SK-N-SH (cell line): ENCODE results near the gene OR6K2. TPM values are rescaled to one million over a fixed set of nuclear protein-coding genes. Genes with fewer than 3 reads are reported as not detected.

Source experiments
- CTCF ChIA-PET: fragments of 300-600, 350-600 bp; formaldehyde crosslinking; extraction: SDS; loops from one replicate; lab custom pipeline; 2021; lab: Yijun Ruan, JAX
- POLR2A ChIA-PET: fragments of 350-600 bp; sonication (Branson Sonifier 250); formaldehyde crosslinking; extraction: SDS; loops from one replicate; lab custom pipeline; 2020; ENCODE audit warnings: antibody characterized with exemption, inconsistent platforms; lab: Yijun Ruan, JAX
- DNase-seq: peaks from one replicate; pipeline ENCODE4 v3.0.0; 2012
- H2AFZ ChIP-seq: fragments of 200-600 bp; sonication (generic); 2 replicates; pipeline ENCODE4 v1.8.1; 2016; ENCODE audit warnings: antibody characterized with exemption, mild to moderate bottlenecking, low read depth
- H3F3A ChIP-seq: fragments of 200-600 bp; sonication (generic); replicated peaks from 2 replicates; pipeline ENCODE3; 2016; ENCODE audit warnings: antibody characterized with exemption, mild to moderate bottlenecking; ENCODE audit not compliant: insufficient read depth
- H3K27ac ChIP-seq, 2 experiments: fragments of 200-500 bp in 1 of 2; fragments of 200-600 bp in 1 of 2; sonication (Bioruptor generic) in 1 of 2; sonication (generic), shearing (Covaris generic) in 1 of 2; 2 replicates each; pipeline versions ENCODE4 v1.5.1 to v1.6.1; 2014 to 2016; ENCODE audit warnings: low read depth in 2 of 2, inconsistent platforms in 1 of 2, low read length in 1 of 2, mild to moderate bottlenecking in 1 of 2, mixed read lengths in 1 of 2
- H3K27me3 ChIP-seq: fragments of 200-600 bp; sonication (generic), shearing (Covaris generic); 2 replicates; pipeline ENCODE4 v1.6.1; 2016; ENCODE audit warnings: mixed run types; ENCODE audit not compliant: insufficient read depth
- H3K36me3 ChIP-seq, 2 experiments: fragments of 200-500 bp in 1 of 2; fragments of 200-600 bp in 1 of 2; sonication (Bioruptor generic) in 1 of 2; sonication (generic) in 1 of 2; replicated peaks in 1 of 2; 2 replicates each; pipeline versions ENCODE3 to v1.5.1; 2014 to 2016; ENCODE audit warnings: low read length in 1 of 2, mild to moderate bottlenecking in 1 of 2; ENCODE audit not compliant: insufficient read depth in 2 of 2, control insufficient read depth in 1 of 2
- H3K4me1 ChIP-seq, 2 experiments: fragments of 200-500 bp in 1 of 2; fragments of 200-600 bp in 1 of 2; sonication (Bioruptor generic) in 1 of 2; sonication (generic), shearing (Covaris generic) in 1 of 2; 2 replicates each; pipeline versions ENCODE4 v1.5.1 to v1.6.1; 2014 to 2016; ENCODE audit warnings: low read depth in 1 of 2, low read length in 1 of 2, mixed run types in 1 of 2; ENCODE audit not compliant: insufficient read depth in 2 of 2, control insufficient read depth in 1 of 2
- H3K4me2 ChIP-seq: fragments of 200-600 bp; sonication (generic), shearing (Covaris generic); 2 replicates; pipeline ENCODE4 v1.6.1; 2017; ENCODE audit warnings: mixed run types
- H3K4me3 ChIP-seq, 2 experiments: fragments of 200-500 bp in 1 of 2; fragments of 200-600 bp in 1 of 2; sonication (Bioruptor generic) in 1 of 2; sonication (generic), shearing (Covaris generic) in 1 of 2; 2 replicates each; pipeline versions ENCODE4 v1.5.1 to v1.8.1; 2014 to 2016; ENCODE audit warnings: low read depth in 2 of 2, inconsistent platforms in 1 of 2, low read length in 1 of 2, mild to moderate bottlenecking in 1 of 2, mixed read lengths in 1 of 2, moderate library complexity in 1 of 2
- H3K79me2 ChIP-seq: fragments of 200-600 bp; sonication (generic); 2 replicates; pipeline ENCODE4 v1.8.1; 2017; ENCODE audit warnings: mild to moderate bottlenecking; ENCODE audit not compliant: insufficient read depth
- H3K9ac ChIP-seq: fragments of 200-600 bp; sonication (generic); 2 replicates; pipeline ENCODE4 v1.6.1; 2017; ENCODE audit warnings: mixed run types
- H3K9me2 ChIP-seq: fragments of 200-600 bp; sonication (generic); 2 replicates; pipeline ENCODE4 v1.6.1; 2017; ENCODE audit warnings: mixed run types
- H3K9me3 ChIP-seq: fragments of 200-600 bp; sonication (generic); 2 replicates; pipeline ENCODE4 v1.6.1; 2017; ENCODE audit warnings: mixed run types, mild to moderate bottlenecking, moderate library complexity
- H4K20me1 ChIP-seq: fragments of 200-600 bp; sonication (generic); 2 replicates; pipeline ENCODE4 v1.6.1; 2017; ENCODE audit warnings: mild to moderate bottlenecking, mixed run types; ENCODE audit not compliant: insufficient read depth
- ELF1 ChIP-seq: IDR thresholded peaks from 2 replicates; pipeline ENCODE4 v1.4.0; 2012
- GATA2 ChIP-seq: sonication (generic); formaldehyde crosslinking; IDR thresholded peaks from 2 replicates; pipeline ENCODE4 v1.5.0; 2020; ENCODE audit warnings: mild to moderate bottlenecking, missing genetic modification reagents
- JUND ChIP-seq: IDR thresholded peaks from 2 replicates; pipeline ENCODE4 v1.4.0; 2012
- REST ChIP-seq: IDR thresholded peaks from 2 replicates; pipeline ENCODE4 v1.6.1; 2012; ENCODE audit warnings: mild to moderate bottlenecking, low read depth, low read length, moderate library complexity
- RFX5 ChIP-seq: IDR thresholded peaks from 2 replicates; pipeline ENCODE4 v1.6.1; 2012; ENCODE audit warnings: mild to moderate bottlenecking, improper control_type of control experiment, low read length
- RXRA ChIP-seq: IDR thresholded peaks from 2 replicates; pipeline ENCODE4 v1.4.0; 2012; ENCODE audit warnings: low read depth, mild to moderate bottlenecking, borderline replicate concordance
- SIN3A ChIP-seq: IDR thresholded peaks from 2 replicates; pipeline ENCODE4 v1.6.1; 2012; ENCODE audit warnings: low read depth, mild to moderate bottlenecking, low read length, moderate library complexity, borderline replicate concordance
- YY1 ChIP-seq: IDR thresholded peaks from 2 replicates; pipeline ENCODE4 v1.4.0; 2012; ENCODE audit warnings: low read depth, mild to moderate bottlenecking
- ZBTB33 ChIP-seq: IDR thresholded peaks from 2 replicates; pipeline ENCODE4 v1.4.0; 2012; ENCODE audit warnings: low read depth, borderline replicate concordance
- WGBS: methylation state at CpG from one replicate; pipeline ENCODE4 v1.1.6; 2017; ENCODE audit warnings: low lambda C conversion rate; 5-methylcytosine and 5-hydroxymethylcytosine counted together
- polyA plus RNA-seq, 3 experiments: library from polyadenylated mRNA; depleted of rRNA; stranded (reverse); fragments of >200 nt; gene quantifications; 2 replicates each; pipeline ENCODE4 v1.2.3, GENCODE V29; 2012
- TF ChIP-seq, protein P1 (sequence below): IDR thresholded peaks from 2 replicates; pipeline ENCODE4; 2012

OR6K2 gene
- polyA plus RNA-seq, 1 of the 3 experiments (the other 2 are of a cell fraction) = not detected

- no peak for DNase-seq
- Histone ChIP-seq H3K36me3 (no peaks in the 10 kb centered on the region), H2AFZ (no peak overlapping the region), H3K4me1 (no peaks in the 10 kb centered on the region), H4K20me1 (no peaks in the 10 kb centered on the region), H3F3A (no peaks in the 10 kb centered on the region), H3K4me2 (no peak overlapping the region), H3K9me3 (no peaks in the 10 kb centered on the region), H3K27me3 (no peaks in the 10 kb centered on the region), H3K9ac (no peak overlapping the region), H3K9me2 (no peaks in the 10 kb centered on the region), H3K79me2 (no peaks in the 10 kb centered on the region), H3K27ac (no peak overlapping the region), H3K4me3 (no peak overlapping the region)
- ChIA-PET CTCF (no interaction called here), POLR2A (no interaction called here)
- no peak for TF ChIP-seq RFX5
- TF ChIP-seq, protein P1, sequence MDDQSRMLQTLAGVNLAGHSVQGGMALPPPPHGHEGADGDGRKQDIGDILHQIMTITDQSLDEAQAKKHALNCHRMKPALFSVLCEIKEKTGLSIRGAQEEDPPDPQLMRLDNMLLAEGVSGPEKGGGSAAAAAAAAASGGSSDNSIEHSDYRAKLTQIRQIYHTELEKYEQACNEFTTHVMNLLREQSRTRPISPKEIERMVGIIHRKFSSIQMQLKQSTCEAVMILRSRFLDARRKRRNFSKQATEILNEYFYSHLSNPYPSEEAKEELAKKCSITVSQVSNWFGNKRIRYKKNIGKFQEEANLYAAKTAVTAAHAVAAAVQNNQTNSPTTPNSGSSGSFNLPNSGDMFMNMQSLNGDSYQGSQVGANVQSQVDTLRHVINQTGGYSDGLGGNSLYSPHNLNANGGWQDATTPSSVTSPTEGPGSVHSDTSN = no peak
- no peak for TF ChIP-seq ELF1
- TF ChIP-seq GATA2 = no peak
- TF ChIP-seq YY1 = no peak
- no peak for TF ChIP-seq REST
Measured at GRCh38 chr1:158687037-158687436, 13.4 kb downstream of the OR6K2 start.

GRCh38 chr1:158686111-158687009, 14.1 kb downstream of the OR6K2 start, which contains the start of gene SPTA1:
SPTA1 (minus strand) TSS chr1:158686715; CDS start chr1:158686517, 198 bp downstream.
- Histone ChIP-seq H2AFZ (no peak within 1 kb of the TSS), H3K4me1 (no peaks in the 10 kb centered on the region), H3K27ac (no peak within 1 kb of the TSS), H3K9me2 (no peaks in the 10 kb centered on the region), H3K4me2 (no peak within 1 kb of the TSS), H3K27me3 (no peaks in the 10 kb centered on the region), H3F3A (no peaks in the 10 kb centered on the region), H4K20me1 (no peaks in the 10 kb centered on the region), H3K36me3 (no peaks in the 10 kb centered on the region), H3K9me3 (no peaks in the 10 kb centered on the region), H3K9ac (no peak within 1 kb of the TSS), H3K4me3 (no peak within 1 kb of the TSS), H3K79me2 (no peaks in the 10 kb centered on the region)
- DNase-seq = no peak
- ChIA-PET POLR2A (no interaction called here), CTCF (interaction anchor here (0.8 kb wide), 1 partner anchor 385 kb away, joined by 3 read pairs; no protein-coding TSS in a partner anchor)
- WGBS = under 1% methylated on average over 7 of the region's 7 CpGs
- TF ChIP-seq SIN3A = no peak
- no peak for TF ChIP-seq JUND
- TF ChIP-seq RXRA = no peak
- no peak for TF ChIP-seq ZBTB33
